RCC 7860 (cell line): Measurements from ENCODE around the gene NUP214.
"Not testable (repeated sequence)": the region's sequence is repeated elsewhere in the genome, so short reads cannot be mapped to it uniquely, and the experiment has no call there.

ENCODE experiments used
- DNase-seq: peaks from one replicate; pipeline ENCODE4 v3.0.0-alpha.2; 2015; ENCODE audit warnings: low spot score
- FAIRE-seq: peaks from 2 replicates; lab custom pipeline; 2012; peaks lifted over from hg19 to GRCh38; lab: Jason Lieb, UNC

Gene NUP214

GRCh38 chr9:131158673-131159072 is 33.3 kb downstream of the NUP214 start:
- FAIRE-seq, DNase-seq: not testable (repeated sequence)

- no peak for DNase-seq
These were observed 35.2 kb downstream of the NUP214 start for GRCh38 chr9:131160416-131161112.

DNA sequence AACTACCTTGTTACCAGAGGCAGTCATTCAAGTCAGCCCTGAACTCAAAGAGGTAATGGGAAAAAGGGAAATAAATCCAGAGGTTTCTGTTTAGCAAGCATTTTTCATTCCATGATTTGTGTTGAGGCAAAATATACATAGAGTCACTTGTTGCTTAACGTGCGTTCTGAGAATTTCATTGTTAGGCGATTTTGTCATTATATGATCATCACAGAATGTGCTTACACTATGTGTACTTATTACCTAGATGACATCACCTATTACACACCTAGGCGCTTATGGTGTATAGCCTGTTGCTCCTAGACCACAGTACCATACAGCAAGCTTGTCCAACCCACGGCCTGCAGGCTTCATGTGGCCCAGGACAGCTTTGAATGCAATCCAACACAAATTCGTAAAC is 36.2 kb downstream of the NUP214 start:
- no peak for FAIRE-seq

More at GRCh38 chr9:131160416-131161112, 35.2 kb downstream of the NUP214 start:
- FAIRE-seq = no peak

DNA sequence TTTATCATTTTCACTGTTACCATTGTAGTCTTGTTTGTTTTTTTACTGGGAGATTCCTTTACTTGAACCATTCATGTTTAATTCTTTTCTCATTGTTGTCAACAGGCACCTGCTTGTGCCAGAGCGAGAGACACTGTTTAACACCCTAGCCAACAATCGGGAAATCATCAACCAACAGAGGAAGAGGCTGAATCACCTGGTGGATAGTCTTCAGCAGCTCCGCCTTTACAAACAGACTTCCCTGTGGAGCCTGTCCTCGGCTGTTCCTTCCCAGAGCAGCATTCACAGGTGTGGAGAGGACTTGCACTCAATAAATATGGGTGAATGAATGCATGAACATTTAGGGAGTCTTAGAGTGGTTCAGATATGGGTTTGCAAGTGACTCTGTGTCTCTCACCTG is 37.5 kb downstream of the NUP214 start:
- FAIRE-seq (no peak), DNase-seq (no peak)

More for the DNA sequence above, 36.2 kb downstream of the NUP214 start:
- DNase-seq = no peak

DNA sequence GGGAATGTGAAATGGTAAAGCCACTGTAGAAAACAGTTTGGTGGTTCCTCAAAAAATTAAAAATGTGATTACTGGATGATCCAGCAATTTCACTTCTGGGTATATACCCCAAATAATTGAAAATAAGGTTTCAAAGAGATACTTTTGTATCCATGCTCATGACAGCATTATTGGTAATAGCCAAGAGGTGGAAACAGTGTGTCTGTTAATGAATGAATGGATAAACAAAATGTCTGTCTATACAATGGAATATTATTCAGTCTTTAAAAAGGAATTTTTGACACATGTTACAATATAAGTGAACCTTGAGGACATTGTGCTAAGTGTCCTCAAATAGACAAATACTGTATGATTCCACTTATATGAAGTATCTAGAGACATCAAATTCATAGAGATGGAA is 40.1 kb downstream of the NUP214 start:
- DNase-seq = no peak
- FAIRE-seq = no peak

- FAIRE-seq (no peak), DNase-seq (no peak)
These were observed 41.8 kb downstream of the NUP214 start for GRCh38 chr9:131167146-131167692.

- no peak for DNase-seq
- no peak for FAIRE-seq
These were observed 42.5 kb downstream of the NUP214 start for GRCh38 chr9:131167936-131168335.

DNA sequence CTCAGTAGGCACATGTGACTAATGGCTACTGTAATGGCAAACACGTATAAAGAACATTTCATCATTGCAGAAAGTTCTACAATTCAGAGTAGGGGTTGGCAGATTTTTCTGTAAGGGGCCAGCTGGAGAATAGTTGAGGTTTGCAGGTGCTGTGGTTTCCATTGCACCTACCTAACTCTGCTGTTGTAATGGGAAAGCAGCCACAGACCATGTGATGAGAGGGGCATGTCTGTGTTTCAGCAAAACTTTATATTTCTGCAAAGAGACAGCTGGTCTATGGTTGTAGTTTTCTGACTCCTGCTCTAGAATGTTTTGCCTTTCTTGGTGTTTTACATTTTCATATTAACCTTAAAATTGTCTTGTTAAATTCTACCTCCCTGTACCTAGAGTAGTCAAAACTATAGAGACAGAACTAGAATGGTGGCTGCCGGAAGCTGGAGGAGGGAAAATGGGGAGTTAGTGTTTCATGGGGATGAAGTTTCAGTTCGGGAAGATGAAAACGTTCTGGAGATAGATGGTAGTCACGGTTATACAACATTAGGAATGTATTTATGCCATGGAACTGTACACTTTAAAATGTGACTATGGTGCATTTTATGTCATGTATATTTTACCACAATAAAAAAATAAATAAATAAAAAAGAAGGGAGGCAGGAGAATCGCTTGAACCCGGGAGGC is 44.3 kb downstream of the NUP214 start:
- DNase-seq = no peak
- no peak for FAIRE-seq

GRCh38 chr9:131173995-131174394 is 48.6 kb downstream of the NUP214 start:
- FAIRE-seq = no peak
- DNase-seq = no peak

DNA sequence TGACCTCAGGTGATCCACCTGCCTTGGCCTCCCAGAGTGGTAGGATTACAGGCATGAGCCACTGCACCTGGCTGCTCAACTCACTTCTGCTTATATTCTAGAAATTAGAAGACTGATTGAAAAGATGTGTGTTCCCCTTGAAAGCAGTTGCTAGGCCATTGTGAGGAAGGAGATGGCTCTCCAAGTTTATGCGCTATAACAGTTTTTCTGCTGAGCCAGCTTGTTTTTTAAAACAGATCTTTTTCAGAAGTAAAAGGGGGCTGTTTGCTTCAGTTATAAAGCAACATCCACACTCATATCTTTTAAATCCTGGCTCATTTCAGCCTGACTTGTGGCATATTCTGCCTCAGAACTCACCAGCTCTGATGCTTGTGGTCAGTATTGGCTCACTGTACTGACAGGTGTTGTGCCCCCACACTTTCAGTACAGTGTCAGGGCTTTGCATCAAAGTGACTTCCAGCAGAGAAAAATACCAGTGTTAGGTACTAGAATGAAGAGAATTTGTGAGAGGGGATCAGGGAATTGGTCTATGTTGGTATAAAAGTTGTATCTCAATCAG is 49.4 kb downstream of the NUP214 start:
- no peak for FAIRE-seq
- no peak for DNase-seq

- DNase-seq = no peak
- FAIRE-seq = no peak
These were observed 52.5 kb downstream of the NUP214 start for GRCh38 chr9:131177898-131178297.

- DNase-seq = peak; percentile 49
- no peak for FAIRE-seq
These were observed 53.0 kb downstream of the NUP214 start for GRCh38 chr9:131178382-131178781.

GRCh38 chr9:131178926-131179325 is 53.5 kb downstream of the NUP214 start:
- DNase-seq (no peak), FAIRE-seq (no peak)

DNA sequence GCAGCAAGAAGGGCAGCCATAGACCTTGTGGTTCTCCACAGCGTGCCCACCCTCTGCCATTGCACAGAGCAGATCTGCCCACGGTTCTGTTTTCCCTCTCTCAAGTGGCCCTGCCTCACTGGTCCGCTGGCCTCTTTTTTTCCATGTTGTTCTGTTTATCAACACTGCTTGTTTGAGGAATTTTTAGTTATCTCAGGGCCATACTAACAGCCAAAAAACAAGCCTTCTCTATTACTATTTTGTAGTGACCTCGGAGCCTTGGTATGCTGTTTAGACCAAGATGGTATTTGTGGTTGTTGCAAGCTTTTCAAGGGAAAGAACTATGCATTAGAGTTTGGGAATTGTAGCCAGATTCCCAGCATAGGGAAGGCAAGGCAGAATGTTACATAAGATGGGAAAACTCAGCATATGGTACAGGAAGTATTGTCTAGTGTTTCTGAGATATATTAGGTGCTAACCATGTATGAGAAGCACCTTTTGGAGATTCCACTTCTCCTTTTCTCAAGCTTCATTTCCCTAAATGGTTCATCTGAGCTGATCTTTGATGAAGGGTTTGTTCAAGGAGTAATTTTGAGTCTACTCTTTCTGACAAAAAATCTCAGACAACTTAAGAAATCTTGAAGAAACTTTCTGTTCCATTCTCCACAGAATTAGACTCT is 54.3 kb downstream of the NUP214 start:
- DNase-seq (no peak), FAIRE-seq (no peak)

DNA sequence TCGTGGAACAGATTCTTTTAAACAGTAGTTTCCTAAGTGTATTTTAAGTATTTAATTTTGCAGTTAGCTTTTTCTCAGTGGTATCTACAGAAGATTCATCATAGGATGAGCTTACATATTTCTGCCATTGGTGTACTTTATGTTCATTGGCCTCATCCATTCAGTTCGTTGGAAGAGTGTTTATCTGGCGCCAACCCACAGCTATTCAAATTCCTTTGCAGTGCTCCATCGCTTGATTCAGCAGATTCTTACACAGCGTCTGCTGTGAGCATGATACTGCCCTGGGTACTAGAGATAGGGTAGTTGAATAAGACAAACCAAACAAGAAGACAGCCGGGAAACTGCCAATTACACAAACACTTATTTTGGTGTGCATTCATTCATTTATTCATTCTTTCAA is 55.1 kb downstream of the NUP214 start:
- no peak for FAIRE-seq
- no peak for DNase-seq

DNA sequence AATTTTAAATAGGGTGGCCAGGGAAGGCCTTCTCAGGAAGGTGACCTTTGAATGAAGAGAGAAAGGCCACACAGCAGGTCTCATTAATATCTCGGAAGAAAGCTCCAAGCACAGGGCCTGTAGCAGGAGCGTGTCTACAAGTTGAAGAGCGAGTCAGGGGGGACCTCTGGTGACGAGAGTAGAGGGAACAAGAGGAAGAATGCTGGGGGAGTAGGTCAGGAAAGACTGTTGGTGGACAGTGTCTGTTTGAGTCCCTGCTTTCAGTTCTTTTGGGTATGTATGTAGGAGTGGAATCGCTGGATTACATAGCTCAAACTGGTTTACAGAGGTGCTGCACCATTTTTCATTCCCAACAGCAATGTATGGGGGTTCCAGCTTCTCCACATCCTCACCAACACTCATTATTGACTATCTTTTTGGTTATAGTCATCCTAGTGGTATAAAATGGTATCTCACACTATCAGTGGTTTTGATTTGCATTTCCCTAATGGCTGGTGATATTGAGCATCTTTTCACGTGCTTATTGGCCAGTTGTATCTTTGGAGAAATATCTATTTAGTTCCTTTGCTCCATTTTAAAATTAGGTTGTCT is 55.8 kb downstream of the NUP214 start:
- DNase-seq = no peak
- no peak for FAIRE-seq

- no peak for FAIRE-seq
These were observed 60.5 kb downstream of the NUP214 start for GRCh38 chr9:131185924-131186323.

DNA sequence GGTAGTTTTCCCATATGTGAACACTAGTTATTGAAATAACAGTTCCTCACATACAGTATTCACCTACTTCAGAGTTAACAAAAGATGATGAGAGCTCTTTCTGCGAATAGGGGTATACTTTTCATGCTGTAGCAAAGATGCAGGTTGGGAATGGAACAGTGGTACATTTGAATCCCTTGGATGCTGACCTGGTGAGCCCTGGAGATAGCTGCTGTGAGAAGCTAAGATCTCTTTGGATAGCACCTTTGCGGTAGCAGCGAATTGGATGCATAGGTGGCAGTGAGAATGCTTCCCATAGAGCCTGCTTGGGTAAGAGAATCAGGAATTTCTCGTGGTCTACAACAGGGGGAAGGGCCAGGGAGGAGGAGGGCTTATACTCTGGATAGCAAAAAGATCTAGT is 61.2 kb downstream of the NUP214 start:
- FAIRE-seq (no peak), DNase-seq (no peak)

More at GRCh38 chr9:131185924-131186323, 60.5 kb downstream of the NUP214 start:
- no peak for DNase-seq

DNA sequence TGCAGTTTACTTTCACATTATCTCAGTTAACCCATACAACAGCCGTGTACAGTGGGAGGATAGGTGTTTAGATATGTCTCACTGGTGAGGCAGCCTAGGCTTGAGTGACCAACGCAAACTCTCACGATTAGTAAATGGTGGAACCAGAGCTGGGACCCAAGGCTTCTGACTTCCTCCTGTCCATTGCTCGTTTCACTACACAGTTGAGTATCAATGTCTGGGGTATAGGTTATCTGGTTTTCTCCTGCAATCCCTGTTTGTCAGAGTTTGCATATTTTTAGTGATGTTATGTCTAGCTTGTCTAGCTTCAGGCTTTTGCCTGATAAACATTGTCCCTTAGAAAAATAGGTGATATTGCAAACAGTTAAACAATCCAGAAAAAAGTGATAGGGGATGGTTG is 62.6 kb downstream of the NUP214 start:
- DNase-seq (no peak), FAIRE-seq (no peak)

DNA sequence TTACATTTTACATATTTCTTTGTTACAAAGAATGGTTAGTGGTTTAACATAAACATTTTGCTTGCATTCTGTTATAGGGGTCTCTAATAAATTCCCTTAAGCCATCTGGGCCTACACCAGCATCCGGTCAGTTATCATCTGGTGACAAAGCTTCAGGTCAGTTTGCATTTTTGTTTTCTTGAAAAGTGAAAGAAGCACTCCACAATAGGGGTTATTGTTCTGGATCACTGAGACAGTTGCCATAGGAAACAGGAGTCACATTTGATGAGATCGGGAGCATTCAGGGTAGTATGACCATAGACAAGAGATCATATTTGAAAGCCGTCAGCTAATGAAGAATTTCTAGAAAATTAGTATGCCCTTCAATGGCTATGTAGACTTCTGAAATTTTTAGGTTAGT is 63.6 kb downstream of the NUP214 start:
- DNase-seq (no peak), FAIRE-seq (no peak)

DNA sequence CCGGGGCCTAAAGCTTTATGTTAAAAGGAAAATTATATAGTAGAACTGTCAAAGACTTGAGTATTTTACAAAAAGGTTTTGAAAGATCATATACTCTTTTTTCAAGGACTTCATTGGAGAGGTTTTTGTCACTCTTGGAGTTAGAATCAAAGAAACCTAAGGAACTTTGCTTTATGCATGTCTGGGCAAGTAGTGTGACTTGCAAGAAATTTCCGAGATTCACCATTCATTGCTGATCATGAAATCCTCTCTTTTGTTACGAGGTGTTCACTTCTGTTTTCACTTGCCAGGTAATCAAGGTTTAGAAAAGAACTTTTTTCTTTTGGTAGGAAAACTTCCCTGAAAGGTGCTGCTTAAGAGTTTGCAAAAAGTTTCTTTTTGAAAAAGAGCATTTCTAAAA is 64.8 kb downstream of the NUP214 start:
- no peak for FAIRE-seq
- DNase-seq = no peak
